Transverse colon (tissue), 4 donors: ENCODE data around the gene HRK. TPM values are rescaled to one million over a fixed set of nuclear protein-coding genes. Genes with fewer than 3 reads are reported as not detected.

Source experiments
- DNase-seq: peaks from one replicate; pipeline ENCODE4 v3.0.0-alpha.2; 2019
- H3K27ac ChIP-seq, 4 donors: fragments of 200-600 bp; sonication (generic); 2 replicates each; pipeline ENCODE4 v1.5.1; 2016 to 2018; ENCODE audit warnings: inconsistent platforms in 4 of 4
- H3K27me3 ChIP-seq: fragments of 200-600 bp; sonication (generic); 2 replicates; pipeline ENCODE4 v1.5.1; 2017; ENCODE audit warnings: inconsistent platforms
- H3K36me3 ChIP-seq, 4 donors: fragments of 200-600 bp; sonication (generic); 2 replicates each; pipeline ENCODE4 v1.5.1; 2017 to 2019; ENCODE audit warnings: inconsistent platforms in 4 of 4
- H3K4me1 ChIP-seq, 4 donors: fragments of 200-600 bp; sonication (generic); 2 replicates each; pipeline ENCODE4 v1.5.1; 2017 to 2020; ENCODE audit warnings: inconsistent platforms in 4 of 4
- H3K4me3 ChIP-seq, 4 donors: fragments of 200-600 bp; sonication (generic); 1 replicate in 1 of 4; 2 replicates in 3 of 4; pipeline versions ENCODE4 v1.5.1 to v1.6.1; 2017 to 2019; ENCODE audit warnings: inconsistent platforms in 4 of 4
- H3K9me3 ChIP-seq, 2 donors: fragments of 200-600 bp; sonication (generic); 2 replicates each; pipeline ENCODE4 v1.5.1; 2017 to 2019; ENCODE audit warnings: inconsistent platforms in 2 of 2
- CTCF ChIP-seq, 5 experiments: fragments of 200-600 bp in 3 of 5; fragments of 450-650 bp in 2 of 5; sonication (generic) in 3 of 5; IDR thresholded peaks; 1 replicate in 2 of 5; 2 replicates in 3 of 5; pipeline ENCODE4 v1.5.1; 2016 to 2017; ENCODE audit warnings: antibody characterized with exemption in 5 of 5, inconsistent platforms in 3 of 5, mild to moderate bottlenecking in 2 of 5, moderate library complexity in 1 of 5
- EP300 ChIP-seq: sonication (generic); formaldehyde crosslinking; IDR thresholded peaks from one replicate; pipeline ENCODE4 v1.6.1; 2017; ENCODE audit warnings: antibody characterized with exemption, low read depth
- POLR2A ChIP-seq: fragments of 450-650 bp; IDR thresholded peaks from one replicate; pipeline ENCODE4 v1.6.1; 2016; ENCODE audit warnings: antibody characterized with exemption, mild to moderate bottlenecking, moderate library complexity
- POLR2AphosphoS5 ChIP-seq, 3 donors: sonication (generic); formaldehyde crosslinking; IDR thresholded peaks; one replicate each; pipeline ENCODE4 v1.6.1; 2016; ENCODE audit warnings: antibody characterized with exemption in 3 of 3
- WGBS, 2 donors: methylation state at CpG; one replicate each; pipeline ENCODE4 v1.1.5; 2018; ENCODE audit warnings: low coverage in 1 of 2; 5-methylcytosine and 5-hydroxymethylcytosine counted together
- in situ Hi-C, 4 donors: fragments of 200-750 bp; cut with MboI; loops; one replicate each; pipeline versions ENCODE4 v1.15.0 to v1.15.1; 2017; ENCODE audit warnings: low sequenced_read_pairs in 3 of 4, low pct_ligation_motif_present in 1 of 4, low pct_unique_long_range_greater_than_20kb in 1 of 4
- intact Hi-C: fragments of 100-400 bp; cut with DNase I; formaldehyde crosslinking; loops from one replicate; pipeline ENCODE4 v1.15.1; 2023; ENCODE audit warnings: low total_unique reads
- total RNA-seq, 4 donors: library from RNA; depleted of rRNA; stranded (reverse); fragments of >200 nt; gene quantifications; one replicate each; pipeline ENCODE4 v1.1.0, GENCODE V29; 2016

The HRK gene
- total RNA-seq, 4 donors from 2014 or later: 0.48 TPM; not detected in 3

GRCh38 chr12:116861320-116861719 lies 19.9 kb downstream of the HRK start:
- peaks cover 0 to 18% (median 6%) of the 10 kb centered on the region in 4 donors for H3K4me1 ChIP-seq
- H3K9me3 ChIP-seq: no peaks in the 10 kb centered on the region
- DNase-seq: peak; percentile 21
- H3K27me3 ChIP-seq: peaks cover 13% of the 10 kb centered on the region
- no peak overlapping the region for H3K4me3 ChIP-seq
- WGBS, 2 donors: 40 to 46% methylated on average over 1 to 12 of the region's 12 CpGs
- in situ Hi-C loops (no loop called here), intact Hi-C loops (no loop called here)
- H3K27ac ChIP-seq: no peak overlapping the region
- no peaks in the 10 kb centered on the region for H3K36me3 ChIP-seq
- TF ChIP-seq POLR2AphosphoS5 (IDR thresholded peaks at IDR 0.05) (no peak), CTCF (IDR thresholded peaks at IDR 0.05) (no peak), EP300 (no peak), POLR2A (no peak)

GRCh38 chr12:116860263-116860662 lies 21.0 kb downstream of the HRK start:
- H3K4me3 ChIP-seq: no peak overlapping the region
- 58 to 65% methylated on average over 2 to 3 of the region's 3 CpGs for WGBS, 2 donors
- DNase-seq: no peak
- no peaks in the 10 kb centered on the region for H3K9me3 ChIP-seq
- H3K36me3 ChIP-seq: no peaks in the 10 kb centered on the region
- H3K27ac ChIP-seq: no peak overlapping the region
- H3K4me1 ChIP-seq: peaks cover 0 to 27% (median 12%) of the 10 kb centered on the region in 4 donors
- H3K27me3 ChIP-seq: peaks cover 13% of the 10 kb centered on the region
- in situ Hi-C loops: no loop called here
- intact Hi-C loops: no loop called here
- TF ChIP-seq POLR2A (no peak), POLR2AphosphoS5 (IDR thresholded peaks at IDR 0.05) (no peak), EP300 (no peak), CTCF (IDR thresholded peaks at IDR 0.05) (no peak)

GRCh38 chr12:116859079-116859478 lies 22.2 kb downstream of the HRK start:
- Histone ChIP-seq H3K4me3 (no peak overlapping the region), H3K9me3 (no peaks in the 10 kb centered on the region), H3K27ac (no peak overlapping the region), H3K4me1 (peaks cover 0 to 27% (median 12%) of the 10 kb centered on the region in 4 donors), H3K27me3 (peaks cover 14% of the 10 kb centered on the region), H3K36me3 (no peaks in the 10 kb centered on the region)
- no peak for TF ChIP-seq POLR2AphosphoS5 (IDR thresholded peaks at IDR 0.05)
- TF ChIP-seq EP300: no peak
- TF ChIP-seq POLR2A: no peak
- no peak for TF ChIP-seq CTCF (IDR thresholded peaks at IDR 0.05)
- in situ Hi-C loops (no loop called here), intact Hi-C loops (no loop called here)
- 57 to 76% methylated on average over 2 to 5 of the region's 5 CpGs for WGBS, 2 donors
- no peak for DNase-seq

GRCh38 chr12:116856729-116857128 lies 24.5 kb downstream of the HRK start:
- TF ChIP-seq POLR2AphosphoS5 (IDR thresholded peaks at IDR 0.05) (peak in 1 of 3 donors; percentile 18), CTCF (IDR thresholded peaks at IDR 0.05) (no peak)
- peaks cover 0 to 27% (median 12%) of the 10 kb centered on the region in 4 donors for H3K4me1 ChIP-seq
- H3K4me3 ChIP-seq: no peak overlapping the region
- in situ Hi-C loops: no loop called here
- WGBS, 2 donors: 20 to 66% methylated on average over 2 to 11 of the region's 11 CpGs
- H3K27ac ChIP-seq: peak overlapping the region; percentile 32 to 68 (median 56)
- intact Hi-C loops: no loop called here
- H3K9me3 ChIP-seq: no peaks in the 10 kb centered on the region
- DNase-seq: peak; percentile 71
- no peaks in the 10 kb centered on the region for H3K36me3 ChIP-seq
- H3K27me3 ChIP-seq: peaks cover 17% of the 10 kb centered on the region
